Measurements from ENCODE around the gene GLB1L2.
"Not testable (repeated sequence)": the region's sequence is repeated elsewhere in the genome, so short reads cannot be mapped to it uniquely, and the experiment has no call there.

The GLB1L2 gene

GRCh38 chr11:134313379-134313778 is 18.4 kb upstream of the GLB1L2 start:
- Histone ChIP-seq H3K36me3 (ENCODE audit: control insufficient read depth in 1 of 2, insufficient read depth in 2 of 2, low read length in 2 of 2) (no peaks in the 10 kb centered on the region), H2BK5ac (ENCODE audit: low read depth, low read length, poor library complexity) (no peak overlapping the region), H4K91ac (ENCODE audit: low read depth, low read length) (no peak overlapping the region), H2AK5ac (ENCODE audit: low read length) (no peak overlapping the region), H3K4ac (ENCODE audit: low read depth, low read length) (no peak overlapping the region), H2BK120ac (ENCODE audit: insufficient read depth, low read length, poor library complexity) (no peak overlapping the region), H3K27me3 (ENCODE audit: insufficient read depth, low read length) (no peaks in the 10 kb centered on the region), H4K8ac (ENCODE audit: low read depth, low read length) (no peak overlapping the region), H2AFZ (ENCODE audit: insufficient read depth, low read length, poor library complexity) (no peak overlapping the region), H3K23ac (ENCODE audit: low read length) (no peak overlapping the region), H3K9ac (ENCODE audit: low read length) (no peak overlapping the region), H3K18ac (ENCODE audit: low read length) (no peak overlapping the region), H3K79me1 (ENCODE audit: low read length) (no peaks in the 10 kb centered on the region), H3K4me3 (ENCODE audit: low read depth, low read length) (no peak overlapping the region), H4K12ac (ENCODE audit: low read depth, low read length) (no peak overlapping the region), H2BK12ac (ENCODE audit: low read length) (no peak overlapping the region), H3K9me3 (ENCODE audit: insufficient read depth, low read depth, low read length) (no peaks in the 10 kb centered on the region), H3K4me1 (ENCODE audit: control insufficient read depth in 1 of 2, insufficient read depth in 2 of 2, low read length in 2 of 2) (no peaks in the 10 kb centered on the region), H3K27ac (ENCODE audit: low read depth, low read length) (no peak overlapping the region), H3K79me2 (ENCODE audit: control insufficient read depth, insufficient read depth, low read length, poor library complexity) (no peaks in the 10 kb centered on the region), H3K4me2 (ENCODE audit: low read length) (no peak overlapping the region), H3K14ac (ENCODE audit: low read length) (no peak overlapping the region)
- no peak for DNase-seq
- WGBS (ENCODE audit: extremely low coverage, insufficient coverage, insufficient read length): no CpG with 5 or more reads among the region's 10 CpGs

- H4K8ac ChIP-seq (ENCODE audit: low read depth, low read length): no peak overlapping the region
- no peaks in the 10 kb centered on the region for H3K27me3 ChIP-seq (ENCODE audit: insufficient read depth, low read length)
- H2AFZ ChIP-seq (ENCODE audit: insufficient read depth, low read length, poor library complexity): no peak overlapping the region
- no peak overlapping the region for H3K18ac ChIP-seq (ENCODE audit: low read length)
- H4K91ac ChIP-seq (ENCODE audit: low read depth, low read length): no peak overlapping the region
- no peak overlapping the region for H3K9ac ChIP-seq (ENCODE audit: low read length)
- H3K9me3 ChIP-seq (ENCODE audit: insufficient read depth, low read depth, low read length): no peaks in the 10 kb centered on the region
- H3K27ac ChIP-seq (ENCODE audit: low read depth, low read length): no peak overlapping the region
- no peak overlapping the region for H3K23ac ChIP-seq (ENCODE audit: low read length)
- no peaks in the 10 kb centered on the region for H3K4me1 ChIP-seq (ENCODE audit: control insufficient read depth in 1 of 2, insufficient read depth in 2 of 2, low read length in 2 of 2)
- H3K4me3 ChIP-seq (ENCODE audit: low read depth, low read length): no peak overlapping the region
- DNase-seq: no peak
- H2BK12ac ChIP-seq (ENCODE audit: low read length): no peak overlapping the region
- no peak overlapping the region for H4K12ac ChIP-seq (ENCODE audit: low read depth, low read length)
- H2BK120ac ChIP-seq (ENCODE audit: insufficient read depth, low read length, poor library complexity): no peak overlapping the region
- H3K4me2 ChIP-seq (ENCODE audit: low read length): no peak overlapping the region
- no peak overlapping the region for H3K14ac ChIP-seq (ENCODE audit: low read length)
- no CpG with 5 or more reads among the region's 9 CpGs for WGBS (ENCODE audit: extremely low coverage, insufficient coverage, insufficient read length)
- no peaks in the 10 kb centered on the region for H3K79me2 ChIP-seq (ENCODE audit: control insufficient read depth, insufficient read depth, low read length, poor library complexity)
- no peak overlapping the region for H3K4ac ChIP-seq (ENCODE audit: low read depth, low read length)
- H2AK5ac ChIP-seq (ENCODE audit: low read length): no peak overlapping the region
- H3K36me3 ChIP-seq (ENCODE audit: control insufficient read depth in 1 of 2, insufficient read depth in 2 of 2, low read length in 2 of 2): no peaks in the 10 kb centered on the region
- no peaks in the 10 kb centered on the region for H3K79me1 ChIP-seq (ENCODE audit: low read length)
- H2BK5ac ChIP-seq (ENCODE audit: low read depth, low read length, poor library complexity): no peak overlapping the region
Measured at GRCh38 chr11:134313821-134314607, 17.8 kb upstream of the GLB1L2 start.

- Histone ChIP-seq H4K91ac (ENCODE audit: low read depth, low read length) (no peak overlapping the region), H3K79me2 (ENCODE audit: control insufficient read depth, insufficient read depth, low read length, poor library complexity) (no peaks in the 10 kb centered on the region), H3K4me2 (ENCODE audit: low read length) (no peak overlapping the region), H4K8ac (ENCODE audit: low read depth, low read length) (no peak overlapping the region), H2BK120ac (ENCODE audit: insufficient read depth, low read length, poor library complexity) (no peak overlapping the region), H2AK5ac (ENCODE audit: low read length) (no peak overlapping the region), H4K12ac (ENCODE audit: low read depth, low read length) (no peak overlapping the region), H3K4ac (ENCODE audit: low read depth, low read length) (no peak overlapping the region), H3K4me3 (ENCODE audit: low read depth, low read length) (no peak overlapping the region), H3K27ac (ENCODE audit: low read depth, low read length) (no peak overlapping the region), H3K23ac (ENCODE audit: low read length) (no peak overlapping the region), H2AFZ (ENCODE audit: insufficient read depth, low read length, poor library complexity) (no peak overlapping the region), H3K4me1 (ENCODE audit: control insufficient read depth in 1 of 2, insufficient read depth in 2 of 2, low read length in 2 of 2) (no peaks in the 10 kb centered on the region), H3K9ac (ENCODE audit: low read length) (no peak overlapping the region), H3K18ac (ENCODE audit: low read length) (no peak overlapping the region), H3K9me3 (ENCODE audit: insufficient read depth, low read depth, low read length) (no peaks in the 10 kb centered on the region), H3K36me3 (ENCODE audit: control insufficient read depth in 1 of 2, insufficient read depth in 2 of 2, low read length in 2 of 2) (no peaks in the 10 kb centered on the region), H3K27me3 (ENCODE audit: insufficient read depth, low read length) (no peaks in the 10 kb centered on the region), H3K79me1 (ENCODE audit: low read length) (no peaks in the 10 kb centered on the region), H2BK12ac (ENCODE audit: low read length) (no peak overlapping the region), H2BK5ac (ENCODE audit: low read depth, low read length, poor library complexity) (no peak overlapping the region), H3K14ac (ENCODE audit: low read length) (no peak overlapping the region)
- no CpG with 5 or more reads among the region's 3 CpGs for WGBS (ENCODE audit: extremely low coverage, insufficient coverage, insufficient read length)
- no peak for DNase-seq
Measured at GRCh38 chr11:134317103-134317502, 14.7 kb upstream of the GLB1L2 start.

- not testable (repeated sequence) for H3K9ac ChIP-seq (ENCODE audit: low read length); H2BK120ac ChIP-seq (ENCODE audit: insufficient read depth, low read length, poor library complexity); H2AFZ ChIP-seq (ENCODE audit: insufficient read depth, low read length, poor library complexity); H3K4me1 ChIP-seq (ENCODE audit: control insufficient read depth in 1 of 2, insufficient read depth in 2 of 2, low read length in 2 of 2); H3K18ac ChIP-seq (ENCODE audit: low read length); DNase-seq; H4K91ac ChIP-seq (ENCODE audit: low read depth, low read length); H3K14ac ChIP-seq (ENCODE audit: low read length); H2BK12ac ChIP-seq (ENCODE audit: low read length); H3K79me2 ChIP-seq (ENCODE audit: control insufficient read depth, insufficient read depth, low read length, poor library complexity); H3K27ac ChIP-seq (ENCODE audit: low read depth, low read length); H3K36me3 ChIP-seq (ENCODE audit: control insufficient read depth in 1 of 2, insufficient read depth in 2 of 2, low read length in 2 of 2); H2AK5ac ChIP-seq (ENCODE audit: low read length); H3K9me3 ChIP-seq (ENCODE audit: insufficient read depth, low read depth, low read length); H3K27me3 ChIP-seq (ENCODE audit: insufficient read depth, low read length); H2BK5ac ChIP-seq (ENCODE audit: low read depth, low read length, poor library complexity); H3K4ac ChIP-seq (ENCODE audit: low read depth, low read length); H4K12ac ChIP-seq (ENCODE audit: low read depth, low read length); H3K4me2 ChIP-seq (ENCODE audit: low read length); H3K79me1 ChIP-seq (ENCODE audit: low read length); H3K4me3 ChIP-seq (ENCODE audit: low read depth, low read length); H4K8ac ChIP-seq (ENCODE audit: low read depth, low read length); H3K23ac ChIP-seq (ENCODE audit: low read length)
- no CpG with 5 or more reads among the region's 2 CpGs for WGBS (ENCODE audit: extremely low coverage, insufficient coverage, insufficient read length)
Measured at GRCh38 chr11:134321373-134321772, 10.4 kb upstream of the GLB1L2 start.

All from trophoblast cell (in vitro differentiated cells and primary cell).